Osteocyte (in vitro differentiated cells): Measurements from ENCODE around the gene MAP3K4. TPM values are rescaled to one million over a fixed set of nuclear protein-coding genes. Genes with fewer than 3 reads are reported as not detected.

Experiments used
- DNase-seq: peaks from one replicate; pipeline ENCODE4 v3.0.0; 2021; ENCODE audit warnings: mixed read lengths; ENCODE audit not compliant: unreplicated experiment; ENCODE audit errors: extremely low spot score
- H3K27ac Mint-ChIP-seq: one replicate; pipeline ENCODE4 v1.8.0; 2021; ENCODE audit warnings: mild to moderate bottlenecking, mixed read lengths; ENCODE audit not compliant: unreplicated experiment
- H3K27me3 Mint-ChIP-seq: one replicate; pipeline ENCODE4 v1.8.0; 2021; ENCODE audit warnings: mixed read lengths; ENCODE audit not compliant: unreplicated experiment
- H3K36me3 Mint-ChIP-seq: one replicate; pipeline ENCODE4 v1.8.0; 2021; ENCODE audit warnings: mixed read lengths; ENCODE audit not compliant: unreplicated experiment
- H3K4me1 Mint-ChIP-seq: one replicate; pipeline ENCODE4 v1.8.0; 2021; ENCODE audit warnings: mixed read lengths; ENCODE audit not compliant: unreplicated experiment
- H3K4me3 Mint-ChIP-seq: one replicate; pipeline ENCODE4 v1.8.0; 2021; ENCODE audit warnings: mild to moderate bottlenecking, moderate library complexity, mixed read lengths; ENCODE audit not compliant: unreplicated experiment
- H3K9me3 Mint-ChIP-seq: one replicate; pipeline ENCODE4 v1.8.0; 2021; ENCODE audit warnings: mixed read lengths; ENCODE audit not compliant: unreplicated experiment
- total RNA-seq: library from RNA; stranded (reverse); gene quantifications from 2 replicates; pipeline ENCODE4 v1.2.1, GENCODE V29; 2021
- TF ChIP-seq, protein P1 (sequence below): fragments of 200-600 bp; sonication (generic); IDR thresholded peaks from 2 replicates; pipeline ENCODE4 v1.5.0; 2021; ENCODE audit warnings: antibody characterized with exemption, mild to moderate bottlenecking, moderate library complexity

The MAP3K4 gene
- total RNA-seq, 1 donor from 2014 or later = 20.7 TPM

DNA sequence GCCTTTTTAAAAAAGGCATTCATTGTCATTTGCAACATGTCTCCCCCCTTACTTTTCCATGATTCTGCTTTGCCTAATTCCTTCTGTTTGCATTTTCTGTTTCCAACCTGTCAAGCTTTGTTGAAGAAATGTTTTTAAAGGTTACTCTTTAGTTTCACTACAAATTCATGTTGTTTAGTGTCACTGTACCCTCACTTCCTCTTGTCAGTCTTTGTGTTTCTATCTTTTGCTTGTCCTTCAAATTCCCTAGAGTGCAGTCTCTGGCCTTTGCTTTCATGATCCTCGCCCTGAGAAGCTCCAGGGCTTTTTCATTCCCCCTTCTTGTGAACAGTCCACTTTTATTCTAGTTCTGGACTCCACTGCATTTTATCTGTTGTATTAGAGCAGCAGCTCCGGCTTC is 90.6 kb downstream of the MAP3K4 start:
- no peaks in the 10 kb centered on the region for H3K4me1 Mint-ChIP-seq
- TF ChIP-seq, protein P1, sequence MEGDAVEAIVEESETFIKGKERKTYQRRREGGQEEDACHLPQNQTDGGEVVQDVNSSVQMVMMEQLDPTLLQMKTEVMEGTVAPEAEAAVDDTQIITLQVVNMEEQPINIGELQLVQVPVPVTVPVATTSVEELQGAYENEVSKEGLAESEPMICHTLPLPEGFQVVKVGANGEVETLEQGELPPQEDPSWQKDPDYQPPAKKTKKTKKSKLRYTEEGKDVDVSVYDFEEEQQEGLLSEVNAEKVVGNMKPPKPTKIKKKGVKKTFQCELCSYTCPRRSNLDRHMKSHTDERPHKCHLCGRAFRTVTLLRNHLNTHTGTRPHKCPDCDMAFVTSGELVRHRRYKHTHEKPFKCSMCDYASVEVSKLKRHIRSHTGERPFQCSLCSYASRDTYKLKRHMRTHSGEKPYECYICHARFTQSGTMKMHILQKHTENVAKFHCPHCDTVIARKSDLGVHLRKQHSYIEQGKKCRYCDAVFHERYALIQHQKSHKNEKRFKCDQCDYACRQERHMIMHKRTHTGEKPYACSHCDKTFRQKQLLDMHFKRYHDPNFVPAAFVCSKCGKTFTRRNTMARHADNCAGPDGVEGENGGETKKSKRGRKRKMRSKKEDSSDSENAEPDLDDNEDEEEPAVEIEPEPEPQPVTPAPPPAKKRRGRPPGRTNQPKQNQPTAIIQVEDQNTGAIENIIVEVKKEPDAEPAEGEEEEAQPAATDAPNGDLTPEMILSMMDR = no peak
- no peak overlapping the region for H3K27ac Mint-ChIP-seq
- H3K4me3 Mint-ChIP-seq = no peak overlapping the region
- H3K27me3 Mint-ChIP-seq = no peaks in the 10 kb centered on the region
- DNase-seq = no peak
- H3K9me3 Mint-ChIP-seq = no peaks in the 10 kb centered on the region
- H3K36me3 Mint-ChIP-seq = peaks cover 24% of the 10 kb centered on the region

DNA sequence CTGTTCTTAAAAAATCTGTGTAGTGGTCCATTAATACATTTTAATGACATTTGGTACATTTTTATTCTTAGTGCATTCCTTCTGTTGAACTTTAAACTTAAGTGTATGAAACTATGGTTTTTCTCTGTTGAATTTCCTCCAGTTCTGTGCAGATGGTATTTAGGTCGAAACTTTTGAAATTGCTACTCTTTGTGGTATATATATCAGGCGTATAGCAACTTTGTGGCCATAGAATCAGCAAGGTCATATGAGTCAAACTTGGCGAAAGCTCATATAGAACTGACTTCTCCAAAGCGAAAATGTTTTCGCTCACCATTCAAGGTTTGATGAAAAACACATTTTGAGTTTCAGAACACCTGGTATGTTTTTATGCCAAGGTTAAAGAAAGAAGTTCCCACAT is 93.7 kb downstream of the MAP3K4 start:
- TF ChIP-seq, protein P1 = no peak
- no peaks in the 10 kb centered on the region for H3K9me3 Mint-ChIP-seq

DNA sequence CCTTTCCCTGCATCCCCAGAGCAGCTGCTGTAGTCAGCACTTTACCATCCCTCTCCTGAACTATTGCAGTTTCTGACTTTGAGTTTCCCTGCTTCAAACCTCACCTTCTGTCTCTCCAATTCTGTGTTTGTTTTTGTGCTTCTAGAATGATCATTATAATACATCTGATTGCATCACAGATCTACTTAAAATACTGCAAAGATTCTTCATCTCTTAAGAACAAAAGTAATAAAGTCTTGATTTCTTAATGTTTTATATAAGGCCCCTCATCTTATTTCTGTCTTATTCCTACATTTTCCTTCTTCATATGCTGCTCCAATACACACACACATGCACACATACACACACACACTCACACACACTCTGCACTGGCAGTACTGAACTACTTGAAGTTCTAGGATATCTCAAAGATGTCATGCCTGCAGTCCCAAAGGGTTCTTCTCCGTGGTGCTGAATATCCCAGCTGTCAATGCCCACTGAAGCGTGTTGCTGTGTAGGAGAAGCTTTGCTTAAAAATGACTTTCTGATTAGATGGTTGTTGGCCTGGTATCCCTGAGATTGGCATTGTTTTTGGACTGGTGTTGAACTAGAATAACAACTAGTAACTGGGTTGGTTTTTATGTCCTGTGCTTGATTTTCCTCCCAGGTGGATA is 97.2 kb downstream of the MAP3K4 start:
- no peak overlapping the region for H3K27ac Mint-ChIP-seq
- no peak for DNase-seq
- H3K4me1 Mint-ChIP-seq = peaks cover 5% of the 10 kb centered on the region
- no peak overlapping the region for H3K4me3 Mint-ChIP-seq
- H3K27me3 Mint-ChIP-seq = no peaks in the 10 kb centered on the region
- TF ChIP-seq, protein P1 = no peak
- H3K9me3 Mint-ChIP-seq = no peaks in the 10 kb centered on the region
- H3K36me3 Mint-ChIP-seq = peaks cover 47% of the 10 kb centered on the region

More for the DNA sequence above, 93.7 kb downstream of the MAP3K4 start:
- no peak overlapping the region for H3K27ac Mint-ChIP-seq
- no peaks in the 10 kb centered on the region for H3K4me1 Mint-ChIP-seq
- no peak for DNase-seq
- no peaks in the 10 kb centered on the region for H3K27me3 Mint-ChIP-seq
- H3K36me3 Mint-ChIP-seq = peaks cover 31% of the 10 kb centered on the region
- H3K4me3 Mint-ChIP-seq = no peak overlapping the region

DNA sequence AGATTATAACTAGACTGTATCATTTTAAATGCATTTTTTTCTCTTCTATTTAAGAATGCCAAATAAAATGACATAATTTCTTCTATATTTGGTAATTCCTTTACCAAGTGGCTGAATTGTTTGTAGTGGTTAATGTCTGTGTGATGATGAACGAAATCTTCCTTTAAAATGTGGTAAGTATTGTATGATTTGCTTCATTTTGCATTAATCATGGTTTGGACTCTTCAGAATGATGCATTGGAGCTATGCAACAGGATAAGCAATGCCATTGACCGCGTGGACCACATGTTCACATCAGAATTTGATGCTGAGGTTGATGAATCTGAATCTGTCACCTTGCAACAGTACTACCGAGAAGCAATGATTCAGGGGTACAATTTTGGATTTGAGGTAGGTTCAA is 99.6 kb downstream of the MAP3K4 start:
- no peak for DNase-seq
- no peak overlapping the region for H3K27ac Mint-ChIP-seq

DNA sequence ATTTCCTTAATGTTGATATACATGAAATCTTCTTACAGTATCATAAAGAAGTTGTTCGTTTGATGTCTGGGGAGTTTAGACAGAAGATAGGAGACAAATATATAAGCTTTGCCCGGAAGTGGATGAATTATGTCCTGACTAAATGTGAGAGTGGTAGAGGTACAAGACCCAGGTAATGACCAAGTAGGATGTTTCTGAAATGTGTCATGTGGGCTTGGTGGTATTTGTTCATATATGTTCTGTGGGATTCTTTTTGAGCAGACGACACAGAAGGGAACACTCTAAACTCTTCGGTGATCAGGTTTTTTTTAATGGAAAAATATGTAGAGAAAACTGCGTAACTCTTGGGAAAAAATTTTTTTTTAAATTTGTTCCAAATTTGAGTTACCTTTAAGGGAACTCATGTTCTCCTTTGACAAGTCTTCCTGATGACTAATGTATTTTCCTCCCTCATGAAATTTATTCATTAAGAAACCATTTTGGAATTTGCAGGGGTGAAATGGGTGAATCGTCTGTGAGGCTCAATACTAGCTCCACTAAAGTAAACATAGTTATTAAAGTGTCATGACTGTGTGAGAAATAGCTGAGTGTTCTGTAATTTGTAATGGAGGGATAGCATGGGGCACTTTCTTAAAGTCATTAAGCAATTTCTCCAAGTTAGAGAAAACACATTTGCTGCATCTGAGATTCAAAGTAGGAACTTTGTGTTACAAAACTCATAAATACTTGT is 100.6 kb downstream of the MAP3K4 start:
- no peak for DNase-seq
- peaks cover 8% of the 10 kb centered on the region for H3K4me1 Mint-ChIP-seq
- peaks cover 46% of the 10 kb centered on the region for H3K36me3 Mint-ChIP-seq
- H3K4me3 Mint-ChIP-seq = no peak overlapping the region
- no peak overlapping the region for H3K27ac Mint-ChIP-seq
- no peaks in the 10 kb centered on the region for H3K27me3 Mint-ChIP-seq
- TF ChIP-seq, protein P1 = no peak
- H3K9me3 Mint-ChIP-seq = no peaks in the 10 kb centered on the region

More for the DNA sequence above, 99.6 kb downstream of the MAP3K4 start:
- Mint-ChIP-seq H3K9me3 (no peaks in the 10 kb centered on the region), H3K4me3 (no peak overlapping the region), H3K36me3 (peaks cover 48% of the 10 kb centered on the region), H3K27me3 (no peaks in the 10 kb centered on the region), H3K4me1 (peaks cover 8% of the 10 kb centered on the region)
- TF ChIP-seq, protein P1 = no peak
